ENCODE results near the gene GJE1. TPM values are rescaled to one million over a fixed set of nuclear protein-coding genes. Genes with fewer than 3 reads are reported as not detected.
"Not testable (repeated sequence)": the region's sequence is repeated elsewhere in the genome, so short reads cannot be mapped to it uniquely, and the experiment has no call there.

The GJE1 gene
- total RNA-seq, 2 experiments from 2014 or later: not detected

GRCh38 chr6:142146828-142147662, 14.3 kb downstream of the GJE1 start, which contains the start of the genes NMBR and VTA1:
TSS of gene NMBR (minus strand) at chr6:142147122. CDS start at chr6:142088658, 58,464 bp downstream.
TSS of gene VTA1 (plus strand) at chr6:142147263. CDS start at chr6:142147288, 25 bp downstream.
- no peaks in the 10 kb centered on the region for H3K27me3 Mint-ChIP-seq
- H3K4me3 Mint-ChIP-seq: peak within 1 kb of the TSS; percentile 92
- H3K27ac Mint-ChIP-seq: peak within 1 kb of the TSS; percentile 81
- ChIA-PET POLR2A (no interaction called here), CTCF (interaction anchor here (0.6 to 2.4 kb wide), 7 partner anchors 9 to 69 kb away, joined by 3 to 17 read pairs (median 3); no protein-coding TSS in a partner anchor)
- H3K9me3 Mint-ChIP-seq: peaks cover 2% of the 10 kb centered on the region
- H3K36me3 Mint-ChIP-seq (ENCODE audit: low read depth): peaks cover 13% of the 10 kb centered on the region
- peaks cover 55% of the 10 kb centered on the region for H3K4me1 Mint-ChIP-seq
- peak; percentile 98 for DNase-seq

GRCh38 chr6:142152746-142153145, 20.0 kb downstream of the GJE1 start:
- DNase-seq: no peak
- ChIA-PET CTCF (interaction anchor here (1.2 kb wide), 1 partner anchor 9 kb away, joined by 3 read pairs; no protein-coding TSS in a partner anchor), POLR2A (no interaction called here)
- Mint-ChIP-seq H3K27me3 (no peaks in the 10 kb centered on the region), H3K9me3 (no peaks in the 10 kb centered on the region), H3K4me3 (no peak overlapping the region), H3K36me3 (ENCODE audit: low read depth) (peaks cover 13% of the 10 kb centered on the region), H3K27ac (no peak overlapping the region), H3K4me1 (peaks cover 52% of the 10 kb centered on the region)

DNA sequence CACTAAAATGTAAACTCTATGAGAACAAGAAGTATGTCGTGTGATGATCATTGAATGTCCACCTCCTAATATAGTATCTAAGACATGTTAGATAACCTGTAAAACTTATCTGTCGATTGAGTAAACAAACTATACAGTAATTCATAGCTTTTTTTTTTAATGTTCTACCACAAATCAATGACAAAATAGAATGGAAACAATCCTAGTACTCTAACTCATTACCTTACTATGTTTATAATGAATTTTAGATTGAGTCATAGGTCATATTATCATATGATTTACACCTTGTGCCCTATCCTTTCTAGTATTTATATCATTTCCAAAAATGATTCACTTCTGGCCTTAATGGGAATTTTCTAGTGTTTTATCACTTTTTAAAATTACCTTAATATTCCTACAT, 20.5 kb downstream of the GJE1 start:
- peaks cover 48% of the 10 kb centered on the region for H3K4me1 Mint-ChIP-seq
- POLR2A ChIA-PET: no interaction called here
- no peak overlapping the region for H3K4me3 Mint-ChIP-seq

DNA sequence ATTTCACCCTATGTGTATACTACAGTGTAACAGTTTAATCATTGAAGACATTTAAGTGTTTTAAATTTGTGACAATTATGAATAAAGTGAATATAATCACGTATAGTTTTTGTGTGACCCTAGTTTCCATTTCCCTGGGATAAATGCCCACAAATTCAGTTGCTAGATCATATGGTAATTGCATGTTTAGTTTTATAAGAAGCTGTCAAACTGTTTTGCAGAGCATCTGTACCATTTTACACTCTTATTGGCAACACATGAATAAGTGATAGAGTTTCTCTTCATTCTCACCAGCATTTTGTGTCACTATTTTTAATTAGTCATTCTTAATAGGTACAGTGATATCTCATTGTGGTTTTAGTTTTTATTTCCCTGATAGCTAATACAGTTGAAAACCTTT, 21.6 kb downstream of the GJE1 start:
- H3K4me1 Mint-ChIP-seq: peaks cover 38% of the 10 kb centered on the region
- CTCF ChIA-PET: no interaction called here
- no peak overlapping the region for H3K27ac Mint-ChIP-seq

More for the DNA sequence above, 20.5 kb downstream of the GJE1 start:
- H3K9me3 Mint-ChIP-seq: no peaks in the 10 kb centered on the region
- DNase-seq: no peak
- no peaks in the 10 kb centered on the region for H3K27me3 Mint-ChIP-seq
- peaks cover 13% of the 10 kb centered on the region for H3K36me3 Mint-ChIP-seq (ENCODE audit: low read depth)
- no peak overlapping the region for H3K27ac Mint-ChIP-seq
- CTCF ChIA-PET: no interaction called here

GRCh38 chr6:142155091-142155490, 22.4 kb downstream of the GJE1 start:
- H3K9me3 Mint-ChIP-seq: no peaks in the 10 kb centered on the region
- CTCF ChIA-PET: interaction anchor here (2.7 kb wide), 1 partner anchor 8 kb away, joined by 17 read pairs; the partner anchor contains the start of genes NMBR and VTA1
- peaks cover 13% of the 10 kb centered on the region for H3K36me3 Mint-ChIP-seq (ENCODE audit: low read depth)
- no peak overlapping the region for H3K27ac Mint-ChIP-seq
- H3K4me1 Mint-ChIP-seq: peaks cover 30% of the 10 kb centered on the region
- H3K27me3 Mint-ChIP-seq: no peaks in the 10 kb centered on the region
- DNase-seq: no peak
- H3K4me3 Mint-ChIP-seq: no peak overlapping the region
- POLR2A ChIA-PET: no interaction called here

More for the DNA sequence above, 21.6 kb downstream of the GJE1 start:
- no peaks in the 10 kb centered on the region for H3K27me3 Mint-ChIP-seq
- DNase-seq: no peak
- H3K4me3 Mint-ChIP-seq: no peak overlapping the region
- H3K9me3 Mint-ChIP-seq: no peaks in the 10 kb centered on the region
- H3K36me3 Mint-ChIP-seq (ENCODE audit: low read depth): peaks cover 11% of the 10 kb centered on the region
- POLR2A ChIA-PET: no interaction called here

GRCh38 chr6:142155895-142156757, 23.4 kb downstream of the GJE1 start:
- H3K27me3 Mint-ChIP-seq: no peaks in the 10 kb centered on the region
- DNase-seq: no peak
- no peaks in the 10 kb centered on the region for H3K9me3 Mint-ChIP-seq
- no peak overlapping the region for H3K4me3 Mint-ChIP-seq
- CTCF ChIA-PET: interaction anchor here (0.7 to 2.7 kb wide), 2 partner anchors 9 to 41 kb away, joined by 4 to 17 read pairs; partner anchors contain the start of genes NMBR and VTA1
- peaks cover 21% of the 10 kb centered on the region for H3K4me1 Mint-ChIP-seq
- POLR2A ChIA-PET: no interaction called here
- no peak overlapping the region for H3K27ac Mint-ChIP-seq
- H3K36me3 Mint-ChIP-seq (ENCODE audit: low read depth): peaks cover 4% of the 10 kb centered on the region

DNA sequence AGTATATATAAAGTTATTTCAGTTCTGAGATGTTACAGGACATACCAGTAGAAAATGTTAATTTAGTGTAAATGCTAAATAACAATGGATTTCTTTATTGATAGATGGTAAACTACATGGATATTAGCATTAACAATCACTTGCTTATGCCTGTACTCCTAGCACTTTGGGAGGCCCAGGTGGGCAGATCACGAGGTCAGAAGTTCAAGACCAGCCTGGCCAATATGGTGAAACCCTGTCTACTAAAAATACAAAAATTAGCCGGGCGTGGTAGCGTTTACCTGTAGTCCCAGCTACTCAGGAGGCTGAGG, 24.0 kb downstream of the GJE1 start:
- H3K27me3 Mint-ChIP-seq; H3K4me3 Mint-ChIP-seq; H3K9me3 Mint-ChIP-seq; DNase-seq; POLR2A ChIA-PET; H3K27ac Mint-ChIP-seq; H3K36me3 Mint-ChIP-seq (ENCODE audit: low read depth): not testable (repeated sequence)
- H3K4me1 Mint-ChIP-seq: peaks cover 19% of the 10 kb centered on the region
- CTCF ChIA-PET: interaction anchor here (0.7 to 2.7 kb wide), 2 partner anchors 10 to 40 kb away, joined by 4 to 17 read pairs; partner anchors contain the start of genes NMBR and VTA1

DNA sequence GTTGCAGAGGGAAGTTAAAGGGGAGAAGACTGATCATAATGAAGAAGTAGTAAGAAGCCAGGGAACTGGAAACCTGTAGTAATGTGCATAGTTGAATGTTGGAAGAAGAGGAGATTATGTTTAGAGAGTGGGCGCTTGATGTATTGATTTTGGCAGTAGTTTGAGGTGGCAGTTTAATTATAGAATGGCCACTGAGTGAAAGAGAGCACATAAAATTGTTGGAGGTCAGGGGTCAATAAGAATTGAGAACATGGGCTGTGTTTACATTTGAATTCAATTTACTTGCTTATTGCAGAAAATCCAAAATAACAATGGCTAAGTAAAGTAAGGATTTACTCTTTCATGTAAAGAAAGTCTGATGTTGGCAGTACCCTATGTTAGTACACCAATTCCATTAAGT, 30.1 kb downstream of the GJE1 start:
- Mint-ChIP-seq H3K9me3 (no peaks in the 10 kb centered on the region), H3K27ac (no peak overlapping the region), H3K27me3 (no peaks in the 10 kb centered on the region), H3K4me3 (no peak overlapping the region), H3K36me3 (ENCODE audit: low read depth) (peaks cover 8% of the 10 kb centered on the region), H3K4me1 (peaks cover 2% of the 10 kb centered on the region)
- ChIA-PET CTCF (no interaction called here), POLR2A (no interaction called here)
- DNase-seq: no peak

GRCh38 chr6:142165227-142165626, 32.5 kb downstream of the GJE1 start:
- H3K27ac Mint-ChIP-seq: no peak overlapping the region
- H3K36me3 Mint-ChIP-seq (ENCODE audit: low read depth): peaks cover 11% of the 10 kb centered on the region
- CTCF ChIA-PET: interaction anchor here (0.6 to 1.4 kb wide), 2 partner anchors 18 to 660 kb away, joined by 3 read pairs; partner anchors contain the start of genes NMBR and VTA1
- no peak overlapping the region for H3K4me3 Mint-ChIP-seq
- POLR2A ChIA-PET: no interaction called here
- H3K27me3 Mint-ChIP-seq: no peaks in the 10 kb centered on the region
- H3K4me1 Mint-ChIP-seq: peaks cover 2% of the 10 kb centered on the region
- DNase-seq: no peak
- no peaks in the 10 kb centered on the region for H3K9me3 Mint-ChIP-seq

DNA sequence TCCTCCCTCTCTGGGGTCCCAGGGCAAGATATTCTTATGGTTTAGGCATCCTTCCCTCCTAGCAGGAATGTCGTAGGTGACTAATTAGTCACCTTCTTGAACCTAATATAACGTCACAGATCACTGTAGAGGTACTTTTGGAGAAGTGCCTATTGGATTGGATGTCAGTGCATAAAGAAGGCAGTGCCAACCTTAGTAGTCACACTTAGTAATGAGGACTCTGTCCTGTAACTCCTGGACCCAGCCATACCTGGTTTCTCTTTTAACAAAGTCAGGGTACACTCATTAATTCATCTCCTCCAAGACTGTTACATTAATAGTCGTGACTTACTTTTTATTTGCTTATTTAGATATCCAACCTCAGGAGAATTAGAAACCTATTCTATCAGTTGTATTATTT, 34.3 kb downstream of the GJE1 start:
- H3K27me3 Mint-ChIP-seq: no peaks in the 10 kb centered on the region
- ChIA-PET POLR2A (no interaction called here), CTCF (no interaction called here)
- H3K36me3 Mint-ChIP-seq (ENCODE audit: low read depth): peaks cover 16% of the 10 kb centered on the region
- no peak overlapping the region for H3K27ac Mint-ChIP-seq
- H3K4me3 Mint-ChIP-seq: no peak overlapping the region
- H3K4me1 Mint-ChIP-seq: peaks cover 2% of the 10 kb centered on the region
- DNase-seq: no peak
- H3K9me3 Mint-ChIP-seq: no peaks in the 10 kb centered on the region

GRCh38 chr6:142167486-142167885, 34.8 kb downstream of the GJE1 start:
- H3K27ac Mint-ChIP-seq: no peak overlapping the region
- H3K27me3 Mint-ChIP-seq: no peaks in the 10 kb centered on the region
- peaks cover 19% of the 10 kb centered on the region for H3K36me3 Mint-ChIP-seq (ENCODE audit: low read depth)
- H3K4me1 Mint-ChIP-seq: peaks cover 2% of the 10 kb centered on the region
- no peak overlapping the region for H3K4me3 Mint-ChIP-seq
- CTCF ChIA-PET: no interaction called here
- no peaks in the 10 kb centered on the region for H3K9me3 Mint-ChIP-seq
- POLR2A ChIA-PET: no interaction called here
- no peak for DNase-seq

DNA sequence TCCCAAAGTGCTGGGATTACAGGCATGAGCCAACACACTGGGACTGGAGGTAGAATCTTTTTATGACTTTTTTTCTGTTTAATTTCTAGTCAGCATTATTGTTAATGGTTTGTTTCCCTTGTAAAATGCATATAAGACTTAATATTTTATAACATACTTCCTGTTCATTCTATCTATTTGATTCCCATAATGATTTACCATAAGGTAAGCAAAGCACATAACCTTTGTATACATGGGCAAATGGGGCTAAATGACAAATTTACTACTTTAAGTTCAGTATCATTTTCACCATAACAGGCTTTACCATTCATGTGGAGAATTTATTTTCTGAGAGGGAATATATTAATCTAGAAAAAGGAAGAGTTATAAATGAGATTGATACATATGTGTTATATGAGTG, 38.6 kb downstream of the GJE1 start:
- Mint-ChIP-seq H3K36me3 (ENCODE audit: low read depth) (peaks cover 52% of the 10 kb centered on the region), H3K4me1 (no peaks in the 10 kb centered on the region), H3K4me3 (no peak overlapping the region), H3K9me3 (peaks cover 2% of the 10 kb centered on the region), H3K27me3 (no peaks in the 10 kb centered on the region), H3K27ac (no peak overlapping the region)
- no peak for DNase-seq
- CTCF ChIA-PET: no interaction called here
- POLR2A ChIA-PET: no interaction called here

GRCh38 chr6:142172758-142173157, 40.0 kb downstream of the GJE1 start:
- H3K9me3 Mint-ChIP-seq: peaks cover 9% of the 10 kb centered on the region
- DNase-seq: no peak
- CTCF ChIA-PET: no interaction called here
- H3K36me3 Mint-ChIP-seq (ENCODE audit: low read depth): peaks cover 59% of the 10 kb centered on the region
- H3K27me3 Mint-ChIP-seq: no peaks in the 10 kb centered on the region
- H3K4me1 Mint-ChIP-seq: no peaks in the 10 kb centered on the region
- H3K4me3 Mint-ChIP-seq: no peak overlapping the region
- POLR2A ChIA-PET: no interaction called here
- no peak overlapping the region for H3K27ac Mint-ChIP-seq
